Neural progenitor cell (in vitro differentiated cells): ENCODE measurements around the gene POLDIP2.

ENCODE experiments used
- EZH2 ChIP-seq: fragments of 200-600 bp; sonication (generic); IDR thresholded peaks from 2 replicates; pipeline ENCODE4 v1.6.1; 2017; ENCODE audit warnings: antibody characterized with exemption, mild to moderate bottlenecking, moderate library complexity
- TF ChIP-seq, protein P1 (sequence below): fragments of 200-600 bp; sonication (generic); IDR thresholded peaks from 2 replicates; pipeline ENCODE4 v1.5.1; 2017; ENCODE audit warnings: antibody characterized with exemption, mild to moderate bottlenecking

DNA sequence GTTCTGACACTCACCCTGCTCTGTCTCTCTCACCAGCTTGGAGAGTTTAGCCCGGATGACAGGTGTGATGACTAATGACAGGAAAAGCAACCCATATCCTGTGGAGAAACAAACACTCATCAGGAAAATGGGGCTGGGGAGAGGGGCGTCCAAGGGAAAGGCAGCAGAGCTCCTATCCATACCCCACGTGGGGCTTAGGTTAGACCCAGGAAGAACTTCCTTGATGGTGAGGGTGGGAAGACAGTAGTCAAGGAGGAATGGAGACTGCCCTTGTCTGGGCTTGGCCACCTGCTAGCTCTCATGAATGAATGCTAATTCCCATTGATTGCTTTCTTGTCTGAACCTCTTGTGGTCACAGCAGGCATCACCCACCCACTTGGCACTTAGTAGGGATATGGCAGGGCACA is 44.9 kb upstream of the POLDIP2 start:
- TF ChIP-seq, protein P1, sequence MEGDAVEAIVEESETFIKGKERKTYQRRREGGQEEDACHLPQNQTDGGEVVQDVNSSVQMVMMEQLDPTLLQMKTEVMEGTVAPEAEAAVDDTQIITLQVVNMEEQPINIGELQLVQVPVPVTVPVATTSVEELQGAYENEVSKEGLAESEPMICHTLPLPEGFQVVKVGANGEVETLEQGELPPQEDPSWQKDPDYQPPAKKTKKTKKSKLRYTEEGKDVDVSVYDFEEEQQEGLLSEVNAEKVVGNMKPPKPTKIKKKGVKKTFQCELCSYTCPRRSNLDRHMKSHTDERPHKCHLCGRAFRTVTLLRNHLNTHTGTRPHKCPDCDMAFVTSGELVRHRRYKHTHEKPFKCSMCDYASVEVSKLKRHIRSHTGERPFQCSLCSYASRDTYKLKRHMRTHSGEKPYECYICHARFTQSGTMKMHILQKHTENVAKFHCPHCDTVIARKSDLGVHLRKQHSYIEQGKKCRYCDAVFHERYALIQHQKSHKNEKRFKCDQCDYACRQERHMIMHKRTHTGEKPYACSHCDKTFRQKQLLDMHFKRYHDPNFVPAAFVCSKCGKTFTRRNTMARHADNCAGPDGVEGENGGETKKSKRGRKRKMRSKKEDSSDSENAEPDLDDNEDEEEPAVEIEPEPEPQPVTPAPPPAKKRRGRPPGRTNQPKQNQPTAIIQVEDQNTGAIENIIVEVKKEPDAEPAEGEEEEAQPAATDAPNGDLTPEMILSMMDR, result no peak
- TF ChIP-seq EZH2, result no peak
